Spleen (tissue), 11 donors: ENCODE results near the gene RAB9B. TPM values are rescaled to one million over a fixed set of nuclear protein-coding genes. Genes with fewer than 3 reads are reported as not detected.

Experiments
- DNase-seq: peaks from one replicate; pipeline ENCODE4 v3.0.0-alpha.2; 2020
- H3K27ac ChIP-seq, 8 donors: fragments of 200-600 bp; sonication (generic) in 7 of 8; 1 replicate in 4 of 8; 2 replicates in 4 of 8; pipeline versions ENCODE4 v1.5.0 to v1.8.0; 2016 to 2021; ENCODE audit warnings: inconsistent platforms in 4 of 8, mild to moderate bottlenecking in 4 of 8, moderate library complexity in 1 of 8
- H3K27me3 ChIP-seq, 7 donors: fragments of 200-600 bp; sonication (generic) in 6 of 7; replicated peaks in 1 of 7; 1 replicate in 4 of 7; 2 replicates in 3 of 7; pipeline versions ENCODE4 v1.5.0 to v1.8.0; 2016 to 2021; ENCODE audit warnings: inconsistent platforms in 3 of 7, mild to moderate bottlenecking in 1 of 7
- H3K36me3 ChIP-seq, 6 donors: fragments of 200-600 bp; sonication (generic) in 5 of 6; 1 replicate in 4 of 6; 2 replicates in 2 of 6; pipeline versions ENCODE4 v1.5.0 to v1.8.0; 2016 to 2021; ENCODE audit warnings: inconsistent platforms in 2 of 6
- H3K4me1 ChIP-seq, 6 donors: fragments of 200-600 bp; sonication (generic) in 5 of 6; 1 replicate in 3 of 6; 2 replicates in 3 of 6; pipeline versions ENCODE4 v1.5.0 to v1.8.0; 2016 to 2021; ENCODE audit warnings: inconsistent platforms in 3 of 6
- H3K4me3 ChIP-seq, 8 donors: fragments of 200-600 bp; sonication (generic) in 7 of 8; 1 replicate in 4 of 8; 2 replicates in 4 of 8; pipeline versions ENCODE4 v1.5.0 to v1.8.0; 2016 to 2021; ENCODE audit warnings: inconsistent platforms in 4 of 8, mild to moderate bottlenecking in 4 of 8, moderate library complexity in 2 of 8
- H3K9me3 ChIP-seq, 8 donors: fragments of 200-600 bp; sonication (generic) in 7 of 8; 1 replicate in 4 of 8; 2 replicates in 4 of 8; pipeline versions ENCODE4 v1.5.0 to v1.8.0; 2016 to 2021; ENCODE audit warnings: inconsistent platforms in 4 of 8
- POLR2A ChIP-seq, 3 donors: fragments of 450-650 bp; IDR thresholded peaks; one replicate each; pipeline ENCODE4 v1.5.1; 2017; ENCODE audit warnings: antibody characterized with exemption in 3 of 3, mild to moderate bottlenecking in 1 of 3
- POLR2AphosphoS5 ChIP-seq, 3 donors: sonication (generic); formaldehyde crosslinking; IDR thresholded peaks; one replicate each; pipeline ENCODE4 v1.5.1; 2017; ENCODE audit warnings: antibody characterized with exemption in 3 of 3
- WGBS, 5 donors: extraction: QIAGEN DNeasy Blood & Tissue Kit in 3 of 5; methylation state at CpG; one replicate each; pipeline versions ENCODE4 v1.1.5 to v1.1.7; 2013 to 2018; 5-methylcytosine and 5-hydroxymethylcytosine counted together
- intact Hi-C: fragments of 100-400 bp; cut with DNase I; formaldehyde crosslinking; loops from one replicate; pipeline ENCODE4 v1.15.0; 2023; ENCODE audit warnings: low total_unique reads
- polyA plus RNA-seq, 3 donors: library from polyadenylated mRNA; stranded (reverse); fragments of 200-250 nt; gene quantifications; one replicate each; pipeline ENCODE4 v1.2.1, GENCODE V29; 2013
- total RNA-seq, 7 donors: library from RNA; depleted of rRNA in 3 of 7; stranded (reverse); fragments of >200 nt in 3 of 7; fragmentation: NEBNext Ultra II Directional in 4 of 7; extraction: Animal tissue kit (Norgen Biotek cat#: 25700) in 4 of 7; gene quantifications; one replicate each; pipeline versions ENCODE4 v1.1.0 to v1.2.1, GENCODE V29; 2016 to 2021
- TF ChIP-seq, protein P1 (sequence below), 11 experiments: fragments of 200-600 bp in 7 of 11; fragments of 450-650 bp in 4 of 11; sonication (generic) in 4 of 11; IDR thresholded peaks in 8 of 11; conservative IDR thresholded peaks in 3 of 11; 1 replicate in 7 of 11; 2 replicates in 4 of 11; pipeline versions ENCODE4 v1.4.0 to v1.8.0; 2016 to 2021; ENCODE audit warnings: antibody characterized with exemption in 11 of 11, inconsistent platforms in 4 of 11, mild to moderate bottlenecking in 1 of 11
- donor health status: healthy with polysubstance abuse.
- donor health status: DM: no; HTN: no; CAD: no; lungs with moderate emphysema.
- donor health status: DM: no; HTN: no; CAD: no.
- donor health status: Bipolar disorder and iron deficiency.
- donor health status: healthy.
- donor health status: DM: no; HTN: no; CAD: no.
- donor health status: DM: yes; HTN: yes; CAD: no.

RAB9B gene
- total and polyA plus RNA-seq, 10 donors, result 0.43 to 1.0 (median 0.60) TPM

DNA sequence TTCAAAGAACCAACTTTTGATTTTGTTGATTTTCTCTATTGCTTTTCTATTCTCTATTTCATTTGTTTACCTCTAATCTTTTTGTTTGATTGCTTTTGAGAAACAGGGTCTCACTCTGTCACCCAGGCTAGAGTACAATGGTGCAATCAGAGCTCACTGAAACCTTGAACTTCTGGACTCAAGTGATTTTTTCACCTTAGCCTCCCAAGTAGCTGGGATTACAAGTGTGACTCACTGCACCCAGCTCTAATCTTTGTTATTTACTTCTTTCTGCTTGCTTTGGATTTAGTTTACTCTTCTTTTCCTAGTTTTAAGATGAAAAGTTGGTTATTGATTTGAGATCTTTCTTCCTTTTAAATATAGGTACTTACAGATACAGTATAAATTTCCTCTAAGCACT, 26.2 kb downstream of the RAB9B start:
- H3K4me3 ChIP-seq, result no peak overlapping the region
- H3K27ac ChIP-seq, result no peak overlapping the region
- intact Hi-C loops, result no loop called here
- peaks cover 0 to 4% (median 0%) of the 10 kb centered on the region in 7 donors for H3K27me3 ChIP-seq
- H3K4me1 ChIP-seq, result no peaks in the 10 kb centered on the region
- no peaks in the 10 kb centered on the region for H3K36me3 ChIP-seq
- TF ChIP-seq POLR2AphosphoS5 (IDR thresholded peaks at IDR 0.05) (no peak), POLR2A (IDR thresholded peaks at IDR 0.05) (no peak)
- TF ChIP-seq, protein P1, sequence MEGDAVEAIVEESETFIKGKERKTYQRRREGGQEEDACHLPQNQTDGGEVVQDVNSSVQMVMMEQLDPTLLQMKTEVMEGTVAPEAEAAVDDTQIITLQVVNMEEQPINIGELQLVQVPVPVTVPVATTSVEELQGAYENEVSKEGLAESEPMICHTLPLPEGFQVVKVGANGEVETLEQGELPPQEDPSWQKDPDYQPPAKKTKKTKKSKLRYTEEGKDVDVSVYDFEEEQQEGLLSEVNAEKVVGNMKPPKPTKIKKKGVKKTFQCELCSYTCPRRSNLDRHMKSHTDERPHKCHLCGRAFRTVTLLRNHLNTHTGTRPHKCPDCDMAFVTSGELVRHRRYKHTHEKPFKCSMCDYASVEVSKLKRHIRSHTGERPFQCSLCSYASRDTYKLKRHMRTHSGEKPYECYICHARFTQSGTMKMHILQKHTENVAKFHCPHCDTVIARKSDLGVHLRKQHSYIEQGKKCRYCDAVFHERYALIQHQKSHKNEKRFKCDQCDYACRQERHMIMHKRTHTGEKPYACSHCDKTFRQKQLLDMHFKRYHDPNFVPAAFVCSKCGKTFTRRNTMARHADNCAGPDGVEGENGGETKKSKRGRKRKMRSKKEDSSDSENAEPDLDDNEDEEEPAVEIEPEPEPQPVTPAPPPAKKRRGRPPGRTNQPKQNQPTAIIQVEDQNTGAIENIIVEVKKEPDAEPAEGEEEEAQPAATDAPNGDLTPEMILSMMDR (IDR thresholded peaks at IDR 0.05 in 8 of 11, conservative IDR thresholded peaks at IDR 0.05 in 3 of 11), result no peak
- DNase-seq, result no peak
- H3K9me3 ChIP-seq, result no peaks in the 10 kb centered on the region

DNA sequence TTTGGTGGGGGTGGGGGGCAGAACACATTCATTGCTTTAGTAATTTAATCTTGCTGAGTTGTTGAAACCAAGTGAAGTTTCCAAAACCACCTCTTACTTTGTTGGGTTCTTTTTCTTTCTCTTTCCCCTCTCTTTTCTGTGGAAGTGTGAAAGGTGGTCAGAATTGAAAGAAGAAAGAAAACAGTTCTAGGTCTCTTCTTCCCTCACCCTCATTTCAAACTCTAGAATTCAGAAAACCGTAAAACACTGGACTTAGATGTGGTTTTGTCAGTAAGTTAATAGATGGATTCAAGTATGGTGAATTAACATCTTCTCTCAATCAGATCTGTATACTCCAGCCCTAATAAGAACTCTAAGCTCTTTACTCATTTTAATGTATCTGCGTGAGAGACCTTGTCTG, 31.7 kb downstream of the RAB9B start:
- Histone ChIP-seq H3K4me3 (no peak overlapping the region), H3K4me1 (no peaks in the 10 kb centered on the region), H3K27ac (no peak overlapping the region), H3K9me3 (no peaks in the 10 kb centered on the region), H3K27me3 (no peaks in the 10 kb centered on the region), H3K36me3 (no peaks in the 10 kb centered on the region)
- intact Hi-C loops, result no loop called here
- no peak for DNase-seq
- WGBS, 5 donors, result 61 to 91% (median 80%) methylated on average over 2 of the region's 2 CpGs
- TF ChIP-seq POLR2A (IDR thresholded peaks at IDR 0.05), result no peak
- TF ChIP-seq, protein P1 (IDR thresholded peaks at IDR 0.05 in 8 of 11, conservative IDR thresholded peaks at IDR 0.05 in 3 of 11), result no peak
- TF ChIP-seq POLR2AphosphoS5 (IDR thresholded peaks at IDR 0.05), result no peak

DNA sequence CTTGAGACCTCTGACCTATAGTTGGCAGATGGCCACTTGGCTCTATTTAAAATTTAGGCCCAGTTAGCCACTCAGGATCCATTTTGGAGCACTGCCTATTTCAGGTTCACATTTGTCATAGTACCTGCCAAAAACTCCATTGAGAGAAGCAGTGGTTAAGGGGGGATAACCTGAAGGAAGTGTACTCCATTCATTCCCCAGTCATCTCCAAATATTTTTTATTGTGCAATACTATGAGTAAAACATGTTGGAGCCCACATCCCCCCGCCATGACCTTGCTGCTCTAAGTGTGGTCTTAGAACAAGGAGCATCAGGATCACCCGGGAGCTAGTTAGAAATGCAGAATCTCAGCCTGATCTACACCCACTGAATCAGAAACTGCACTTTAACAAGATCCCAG, 34.4 kb downstream of the RAB9B start:
- TF ChIP-seq POLR2A (IDR thresholded peaks at IDR 0.05), result no peak
- TF ChIP-seq POLR2AphosphoS5 (IDR thresholded peaks at IDR 0.05), result no peak
- TF ChIP-seq, protein P1 (IDR thresholded peaks at IDR 0.05 in 8 of 11, conservative IDR thresholded peaks at IDR 0.05 in 3 of 11), result no peak
- no peaks in the 10 kb centered on the region for H3K9me3 ChIP-seq
- H3K36me3 ChIP-seq, result no peaks in the 10 kb centered on the region
- no peak for DNase-seq
- H3K4me3 ChIP-seq, result no peak overlapping the region
- no peaks in the 10 kb centered on the region for H3K27me3 ChIP-seq
- intact Hi-C loops, result no loop called here
- H3K27ac ChIP-seq, result no peak overlapping the region
- WGBS, 5 donors, result 77 to 92% (median 86%) methylated on average over 2 of the region's 2 CpGs; no CpG with 5 or more reads in 1 of the 5 donors
- H3K4me1 ChIP-seq, result no peaks in the 10 kb centered on the region

DNA sequence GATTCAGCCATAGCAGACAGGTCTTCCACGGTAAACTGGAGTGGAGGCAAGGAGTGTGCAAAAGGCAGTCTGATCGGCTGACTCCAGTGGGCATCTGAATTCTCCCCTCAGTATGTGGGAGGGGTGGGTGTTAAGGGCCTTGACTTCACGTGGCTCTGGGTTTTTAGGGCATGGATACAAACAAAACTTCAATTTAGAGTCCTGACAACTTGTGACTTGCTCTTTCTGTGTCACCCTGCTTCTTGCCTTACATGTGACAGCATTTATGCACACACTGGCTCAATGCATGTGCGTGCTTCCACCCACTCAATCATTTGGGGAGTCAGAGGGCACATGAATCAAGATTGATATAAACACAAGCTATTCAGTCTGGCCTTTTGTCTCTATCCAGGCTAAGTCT, 37.9 kb downstream of the RAB9B start:
- no peaks in the 10 kb centered on the region for H3K27me3 ChIP-seq
- no peaks in the 10 kb centered on the region for H3K4me1 ChIP-seq
- TF ChIP-seq, protein P1 (IDR thresholded peaks at IDR 0.05 in 8 of 11, conservative IDR thresholded peaks at IDR 0.05 in 3 of 11), result no peak
- TF ChIP-seq POLR2AphosphoS5 (IDR thresholded peaks at IDR 0.05) (no peak), POLR2A (IDR thresholded peaks at IDR 0.05) (no peak)
- no peaks in the 10 kb centered on the region for H3K36me3 ChIP-seq
- no peak for DNase-seq
- no peaks in the 10 kb centered on the region for H3K9me3 ChIP-seq
- 63 to 83% (median 73%) methylated on average over 4 of the region's 4 CpGs for WGBS, 5 donors
- intact Hi-C loops, result no loop called here
- no peak overlapping the region for H3K4me3 ChIP-seq
- H3K27ac ChIP-seq, result no peak overlapping the region
